ENCODE measurements around the gene MYO3B.
"Not testable (repeated sequence)": the region's sequence is repeated elsewhere in the genome, so short reads cannot be mapped to it uniquely, and the experiment has no call there.

MYO3B gene

GRCh38 chr2:170425281-170425751 lies 247.4 kb downstream of the MYO3B start:
- DNase-seq (ENCODE audit: low read depth) = no peak

- DNase-seq (ENCODE audit: low read depth) = no peak
Measured at GRCh38 chr2:170428868-170429267, 250.9 kb downstream of the MYO3B start.

DNA sequence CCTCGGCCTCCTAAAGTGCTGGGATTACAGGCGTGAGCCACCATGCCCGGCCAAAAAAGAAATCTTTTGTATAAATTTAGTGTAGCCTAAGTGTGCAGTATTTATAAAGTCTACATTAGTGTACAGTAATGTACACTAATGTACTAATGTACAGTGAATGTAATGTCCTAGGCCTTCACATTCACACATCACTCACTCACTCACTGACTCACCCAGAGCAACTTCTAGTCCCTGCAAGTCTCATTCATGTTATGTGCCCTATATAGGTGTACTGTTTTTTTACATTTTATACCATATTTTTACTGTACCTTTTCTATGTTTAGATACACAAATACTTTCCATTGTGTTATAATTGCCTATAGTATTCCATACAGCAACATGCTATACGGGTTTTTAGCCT lies 254.9 kb downstream of the MYO3B start:
- DNase-seq (ENCODE audit: low read depth) = no peak

DNA sequence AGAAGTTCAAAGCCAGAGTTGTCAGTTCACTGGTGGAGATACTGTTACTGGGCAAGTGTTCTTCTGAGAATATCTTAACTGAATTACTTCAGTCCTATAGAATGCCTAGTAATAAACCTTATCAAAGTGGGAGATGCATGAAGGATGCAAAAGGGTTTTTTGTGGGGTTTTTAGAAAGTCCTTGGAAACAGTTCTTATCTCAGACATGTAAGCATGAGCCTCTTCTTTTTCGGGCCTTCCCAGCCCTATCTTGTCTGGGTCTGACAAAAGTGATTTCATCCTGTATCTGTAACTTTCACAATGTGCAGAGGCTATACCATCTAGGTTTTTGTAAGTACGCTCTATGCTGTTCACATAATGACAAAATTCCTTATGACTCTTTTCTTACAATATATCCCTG lies 255.5 kb downstream of the MYO3B start:
- no peak for DNase-seq (ENCODE audit: low read depth)

GRCh38 chr2:170434396-170434795 lies 256.4 kb downstream of the MYO3B start:
- not testable (repeated sequence) for DNase-seq (ENCODE audit: low read depth)

GRCh38 chr2:170434900-170435621 lies 257.1 kb downstream of the MYO3B start:
- no peak for DNase-seq (ENCODE audit: low read depth)

DNA sequence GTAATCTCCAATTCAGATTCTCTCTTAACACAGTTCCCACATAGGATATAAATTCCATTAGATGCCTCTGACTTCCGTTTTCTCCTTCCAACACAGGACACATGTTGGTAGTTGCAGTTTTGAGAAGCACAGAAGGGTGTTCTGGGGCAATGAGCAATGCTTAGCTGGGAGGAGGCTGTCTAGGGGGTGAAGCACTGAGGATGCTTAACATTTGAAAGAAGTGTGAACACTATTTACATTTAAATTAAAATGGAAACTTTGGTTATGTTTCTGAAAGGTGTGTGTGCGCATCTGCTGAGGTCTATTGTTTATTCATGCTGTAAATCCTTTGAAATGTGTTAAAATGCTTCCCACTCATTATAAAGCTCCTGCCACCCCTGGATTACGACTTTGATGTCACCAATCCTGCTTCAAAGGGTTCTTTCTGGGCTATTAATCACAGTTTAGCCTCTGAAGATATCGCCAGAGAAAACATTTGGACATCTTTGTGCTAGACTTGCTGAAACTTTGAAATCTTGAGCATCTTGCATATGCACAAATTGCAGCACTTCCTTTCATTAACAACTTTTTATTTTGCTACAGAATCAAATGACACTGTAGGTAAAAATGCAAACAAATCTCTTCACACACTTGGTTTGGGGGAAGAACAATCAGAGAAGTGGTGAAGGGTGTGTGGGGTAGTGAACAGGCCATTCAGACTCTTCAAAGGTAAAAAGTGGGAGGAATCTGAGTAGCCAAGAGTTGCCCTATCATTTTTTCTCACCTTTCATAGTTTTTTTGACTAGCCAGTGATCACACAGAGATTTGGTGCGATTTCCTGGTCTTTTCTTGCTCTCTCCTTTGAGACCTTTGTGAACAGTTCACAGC lies 258.4 kb downstream of the MYO3B start:
- DNase-seq (ENCODE audit: low read depth) = no peak

DNA sequence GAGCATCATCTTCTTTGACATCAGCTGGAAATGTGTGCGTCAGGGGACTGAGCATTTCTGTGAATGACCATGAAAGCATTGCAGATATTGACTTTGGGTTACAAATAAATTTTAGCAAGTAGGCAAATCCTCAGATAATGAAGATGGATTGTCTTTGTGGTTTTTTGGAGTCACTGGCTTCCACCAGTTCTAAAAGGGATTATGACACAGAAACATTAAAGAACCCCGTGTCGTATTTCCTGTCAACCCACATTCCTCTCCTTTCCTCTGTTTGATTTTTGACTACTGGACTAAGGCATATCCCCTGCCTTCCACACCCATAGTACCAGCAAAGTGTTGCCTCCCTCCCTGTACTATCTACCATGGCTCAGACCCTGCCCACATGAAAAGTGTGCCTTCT lies 268.1 kb downstream of the MYO3B start:
- no peak for DNase-seq (ENCODE audit: low read depth)

DNA sequence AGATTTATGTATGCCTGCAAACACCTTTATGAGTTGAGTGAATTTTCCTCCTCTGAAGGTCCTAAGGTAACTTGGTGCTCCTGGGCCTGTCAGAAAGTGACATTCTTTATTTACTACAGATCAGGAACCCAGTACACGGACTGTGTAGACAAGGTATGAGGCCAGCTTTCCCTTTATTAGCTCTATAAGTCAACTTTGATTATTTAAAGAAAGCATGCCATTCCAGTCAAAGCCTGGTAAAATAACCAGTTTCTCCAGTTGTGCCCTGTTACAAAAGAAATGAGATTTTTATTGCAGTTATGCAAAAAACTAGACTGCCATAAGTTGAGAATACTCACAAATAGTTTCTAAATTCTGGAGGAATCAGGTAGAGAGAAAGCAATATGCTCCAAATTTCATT lies 271.1 kb downstream of the MYO3B start:
- DNase-seq (ENCODE audit: low read depth) = no peak

GRCh38 chr2:170454471-170455372 lies 276.8 kb downstream of the MYO3B start:
- DNase-seq (ENCODE audit: low read depth) = no peak

DNA sequence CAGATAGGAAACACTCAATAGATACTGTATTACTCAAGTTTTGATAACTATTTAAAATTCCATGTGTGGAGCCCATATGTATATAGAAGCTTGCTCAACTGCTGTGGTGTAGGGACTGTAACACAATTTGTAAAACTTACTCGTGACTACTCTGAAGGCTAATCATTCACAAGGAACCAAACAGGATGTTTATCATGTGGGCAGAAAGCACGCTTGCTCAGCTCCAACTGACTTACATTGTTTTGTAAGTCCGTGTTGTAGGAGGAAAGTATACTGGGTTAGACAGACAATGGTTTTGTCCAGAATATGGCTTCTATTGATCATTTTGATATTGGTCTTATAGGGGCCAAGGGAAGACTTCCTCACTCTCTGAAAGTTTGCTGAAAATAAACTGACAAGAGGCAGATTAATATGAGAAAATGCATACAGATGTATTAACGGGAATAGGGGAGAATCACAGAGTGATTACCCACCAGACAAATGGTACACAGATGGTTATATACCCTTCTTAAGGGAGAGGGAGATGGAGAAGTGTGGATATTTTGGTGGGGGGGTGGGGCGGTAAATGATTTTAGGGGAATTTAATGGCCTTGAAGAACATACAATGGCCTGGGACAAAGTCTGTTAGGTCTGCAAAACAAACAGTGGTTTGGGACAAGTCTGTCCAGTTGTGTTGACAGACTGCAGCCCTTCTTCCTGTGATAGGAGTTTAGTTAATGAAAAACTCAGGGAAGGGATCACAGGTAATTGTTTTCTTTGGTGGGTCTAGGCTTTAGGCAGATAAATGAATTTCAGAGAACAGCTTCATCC lies 277.9 kb downstream of the MYO3B start:
- DNase-seq (ENCODE audit: low read depth) = no peak

GRCh38 chr2:170456914-170457313 lies 279.0 kb downstream of the MYO3B start:
- DNase-seq (ENCODE audit: low read depth) = no peak

GRCh38 chr2:170457742-170458141 lies 279.8 kb downstream of the MYO3B start:
- DNase-seq (ENCODE audit: low read depth) = no peak

- DNase-seq (ENCODE audit: low read depth) = no peak
Measured at GRCh38 chr2:170461889-170462288, 283.9 kb downstream of the MYO3B start.

DNA sequence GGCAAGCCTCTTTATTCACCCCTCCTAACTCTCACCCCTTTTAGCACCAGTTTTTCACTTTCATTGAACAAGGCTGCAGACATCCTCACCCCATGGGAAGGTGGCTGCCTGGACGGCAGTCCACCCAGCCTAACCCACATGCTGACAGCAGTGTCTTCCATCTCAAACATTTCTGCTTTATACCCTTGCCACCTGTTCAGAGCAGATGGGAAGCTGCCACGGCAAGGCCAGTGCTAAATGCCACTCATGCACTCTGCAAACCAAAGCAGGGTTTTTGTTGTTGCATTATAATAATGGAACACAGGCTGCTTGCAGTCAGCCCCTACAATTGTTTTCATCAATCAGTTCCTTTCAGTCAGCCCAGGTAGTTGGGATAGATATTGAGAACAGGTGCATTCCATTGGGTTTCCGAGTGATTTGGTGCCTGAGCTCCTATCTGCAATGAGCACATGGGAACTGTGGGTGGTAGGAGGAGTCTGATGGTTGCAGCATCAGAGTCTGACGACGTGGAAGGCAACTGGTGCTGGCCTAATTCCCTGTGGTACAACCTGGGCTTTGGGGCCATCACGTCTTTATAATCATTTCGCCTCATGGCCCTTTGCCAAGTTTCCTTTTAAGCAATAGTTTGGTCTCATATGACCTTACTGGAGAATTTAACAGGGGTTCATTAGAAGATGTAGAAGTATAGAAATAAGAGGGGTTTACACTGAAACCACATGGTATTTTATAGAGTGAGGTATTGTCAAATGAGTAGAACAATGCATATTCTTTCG lies 284.7 kb downstream of the MYO3B start:
- DNase-seq (ENCODE audit: low read depth) = no peak

GRCh38 chr2:170463206-170463537 lies 285.2 kb downstream of the MYO3B start:
- DNase-seq (ENCODE audit: low read depth) = no peak

DNA sequence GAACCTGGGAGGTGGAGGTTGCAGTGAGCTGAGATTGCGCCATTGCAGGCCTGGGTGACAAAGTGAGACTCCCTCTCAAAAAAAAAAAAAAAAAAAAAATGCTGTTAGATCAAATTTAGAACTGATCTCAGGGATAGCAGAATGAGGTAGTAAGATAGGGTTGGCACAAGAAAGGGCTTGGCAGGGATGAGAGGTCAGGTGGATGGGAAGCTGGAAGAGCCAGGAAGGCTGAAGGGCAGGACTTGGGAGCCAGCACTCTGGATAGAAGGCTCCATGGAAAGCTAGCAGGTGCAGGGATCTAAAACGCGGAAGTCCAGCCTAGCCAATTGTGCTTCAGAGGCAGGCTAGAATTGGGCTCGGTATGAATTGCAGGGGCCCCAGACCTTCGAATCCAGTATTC lies 286.3 kb downstream of the MYO3B start:
- no peak for DNase-seq (ENCODE audit: low read depth)

DNA sequence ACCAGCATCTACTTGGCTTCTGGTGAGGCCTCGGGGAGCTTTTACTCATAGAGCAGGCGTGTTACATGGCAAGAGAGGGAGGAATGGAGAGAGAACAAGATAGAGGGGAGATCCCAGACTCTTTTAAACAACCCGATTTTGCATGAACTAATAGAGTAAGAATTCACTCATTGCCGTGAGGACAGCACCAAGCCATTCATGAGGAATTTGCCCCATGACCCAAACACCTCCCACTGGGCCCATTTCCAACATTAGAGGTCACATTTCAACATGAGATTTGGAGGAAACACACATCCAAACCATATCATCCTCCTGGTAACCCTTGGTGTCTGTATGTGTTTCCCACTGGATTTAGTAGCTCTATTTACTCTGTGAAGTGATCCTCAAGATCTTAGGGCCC lies 287.3 kb downstream of the MYO3B start:
- no peak for DNase-seq (ENCODE audit: low read depth)

DNA sequence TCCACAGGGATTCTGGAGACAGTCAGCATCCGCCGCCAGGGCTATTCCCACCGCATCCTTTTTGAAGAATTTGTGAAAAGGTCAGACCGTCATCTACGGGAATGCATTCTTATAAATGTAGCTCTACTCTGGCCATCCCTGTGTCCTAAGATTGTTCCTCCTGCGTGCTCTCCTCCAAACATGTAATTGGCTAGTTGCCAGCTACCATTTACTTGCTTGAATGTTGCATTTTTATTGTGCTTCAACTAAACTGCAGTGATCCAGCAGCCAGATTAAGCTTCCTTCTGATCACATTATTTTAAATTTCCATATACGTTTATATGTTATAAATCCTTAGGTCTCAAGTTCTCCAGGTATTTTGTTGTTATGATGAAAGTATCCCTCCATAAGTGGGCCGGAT lies 288.7 kb downstream of the MYO3B start:
- DNase-seq (ENCODE audit: low read depth) = no peak

- no peak for DNase-seq (ENCODE audit: low read depth)
Measured at GRCh38 chr2:170467568-170468422, 289.8 kb downstream of the MYO3B start.
